ENCODE measurements around the gene GPR157.

GRCh38 chr1:9086796-9087195, 42.1 kb downstream of the GPR157 start:
- no peak for TF ChIP-seq CTCF (IDR thresholded peaks at IDR 0.05)
- no peak for TF ChIP-seq EZH2 (IDR thresholded peaks at IDR 0.05; ENCODE audit: borderline replicate concordance, insufficient read depth, low read depth, low read length, poor library complexity, severe bottlenecking)

Measured in B cell (primary cell).